ENCODE measurements around the gene ZNF398. TPM values are rescaled to one million over a fixed set of nuclear protein-coding genes. Genes with fewer than 3 reads are reported as not detected.

Gene ZNF398
- total and polyA plus RNA-seq, 2 of the 13 experiments (the other 11 are each of a cell fraction or from before 2014, with no cell fraction given): 3.0 to 8.9 TPM

DNA sequence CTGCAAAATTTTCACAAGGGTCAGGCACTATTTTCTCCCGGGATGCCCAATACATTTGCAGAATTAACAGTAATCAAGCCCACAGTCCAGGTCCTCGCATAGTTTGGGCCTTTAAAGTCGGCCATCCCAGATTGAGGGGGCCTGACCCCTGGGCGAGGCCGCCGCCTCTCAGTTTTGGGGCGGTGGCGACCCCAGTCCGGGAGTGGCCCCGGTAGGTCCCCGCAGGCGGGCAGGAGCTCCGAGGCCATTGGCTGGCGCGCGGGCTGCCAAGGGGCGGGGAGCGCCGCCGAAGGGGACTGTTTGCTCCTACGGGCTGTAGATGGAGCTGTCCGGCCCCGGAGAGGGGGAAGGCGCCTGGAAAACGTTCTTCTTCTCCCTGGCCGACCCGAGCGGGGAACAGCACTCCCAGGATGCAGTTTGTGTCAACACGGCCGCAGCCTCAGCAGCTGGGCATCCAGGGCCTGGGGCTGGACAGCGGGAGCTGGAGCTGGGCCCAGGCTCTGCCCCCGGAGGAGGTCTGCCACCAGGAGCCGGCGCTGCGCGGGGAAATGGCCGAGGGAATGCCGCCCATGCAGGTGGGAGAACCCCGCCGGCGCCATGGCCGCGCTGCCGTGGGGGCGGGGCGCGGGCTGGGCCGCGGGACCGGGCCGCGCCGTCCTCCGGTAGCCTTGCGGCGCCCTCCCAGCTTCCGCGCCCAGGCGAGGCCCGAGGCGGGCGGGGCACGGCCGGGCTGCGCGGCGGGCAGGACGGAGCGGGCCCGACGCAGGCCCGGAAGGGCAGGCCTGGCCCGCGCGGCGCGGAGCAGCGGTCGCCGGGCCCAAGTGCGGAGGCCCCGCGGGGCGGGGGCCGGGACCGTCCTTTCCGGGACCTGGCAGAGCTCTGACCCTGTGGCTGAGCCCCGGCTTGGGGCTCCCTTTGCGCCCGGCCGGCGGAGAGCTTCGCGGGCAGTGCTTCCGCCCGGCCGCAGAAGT lies 48.2 kb downstream of the ZNF398 start, which contains the start of gene ZNF282 (continued):
- TF ChIP-seq ZNF841 (CRISPR knock-in tag; IDR thresholded peaks at IDR 0.05; ENCODE audit: borderline replicate concordance) (no peak), RBFOX2 (IDR thresholded peaks at IDR 0.05; ENCODE audit: low read depth, low read length) (peak; percentile 93), ZNF121 (CRISPR knock-in tag; IDR thresholded peaks at IDR 0.05) (0 out of 2 replicates have a peak, but pooled peaks have one; percentile 9), SRSF1 (optimal IDR thresholded peaks at IDR 0.05; ENCODE audit: low read depth, low read length) (no peak), MTF1 (CRISPR knock-in tag; IDR thresholded peaks at IDR 0.05) (no peak), ZNF850 (CRISPR knock-in tag; conservative IDR thresholded peaks at IDR 0.05) (peak; percentile 71; the same call in 1 of the 2 replicates), GATAD1 (CRISPR knock-in tag; IDR thresholded peaks at IDR 0.05) (peak; percentile 92), MATR3 (CRISPR knock-in tag; IDR thresholded peaks at IDR 0.05) (no peak), THYN1 (CRISPR knock-in tag; IDR thresholded peaks at IDR 0.05; ENCODE audit: borderline replicate concordance, low read depth) (no peak), ZNF570 (CRISPR knock-in tag; IDR thresholded peaks at IDR 0.05; ENCODE audit: borderline replicate concordance) (no peak), GFI1 (CRISPR knock-in tag; IDR thresholded peaks at IDR 0.05; ENCODE audit: borderline replicate concordance) (0 out of 2 replicates have a peak, but pooled peaks have one; percentile 65), POLR2AphosphoS5 (IDR thresholded peaks at IDR 0.05; ENCODE audit: low read depth, low read length) (peak; percentile 78), GTF2F1 (IDR thresholded peaks at IDR 0.05; ENCODE audit: low read length) (no peak), NFIC (IDR thresholded peaks at IDR 0.05; ENCODE audit: low read length) (no peak), ZNF567 (CRISPR knock-in tag; IDR thresholded peaks at IDR 0.05; ENCODE audit: borderline replicate concordance) (no peak), SP5 (CRISPR knock-in tag; IDR thresholded peaks at IDR 0.05; ENCODE audit: borderline replicate concordance, low read depth) (peak; percentile 33; the same call in 1 of the 2 replicates), HMGA1 (CRISPR knock-in tag; conservative IDR thresholded peaks at IDR 0.05) (no peak)
- TF ChIP-seq, protein P1, sequence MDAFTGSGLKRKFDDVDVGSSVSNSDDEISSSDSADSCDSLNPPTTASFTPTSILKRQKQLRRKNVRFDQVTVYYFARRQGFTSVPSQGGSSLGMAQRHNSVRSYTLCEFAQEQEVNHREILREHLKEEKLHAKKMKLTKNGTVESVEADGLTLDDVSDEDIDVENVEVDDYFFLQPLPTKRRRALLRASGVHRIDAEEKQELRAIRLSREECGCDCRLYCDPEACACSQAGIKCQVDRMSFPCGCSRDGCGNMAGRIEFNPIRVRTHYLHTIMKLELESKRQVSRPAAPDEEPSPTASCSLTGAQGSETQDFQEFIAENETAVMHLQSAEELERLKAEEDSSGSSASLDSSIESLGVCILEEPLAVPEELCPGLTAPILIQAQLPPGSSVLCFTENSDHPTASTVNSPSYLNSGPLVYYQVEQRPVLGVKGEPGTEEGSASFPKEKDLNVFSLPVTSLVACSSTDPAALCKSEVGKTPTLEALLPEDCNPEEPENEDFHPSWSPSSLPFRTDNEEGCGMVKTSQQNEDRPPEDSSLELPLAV (CRISPR knock-in tag; conservative IDR thresholded peaks at IDR 0.05; ENCODE audit: low read depth): no peak
- TF ChIP-seq, protein P2, sequence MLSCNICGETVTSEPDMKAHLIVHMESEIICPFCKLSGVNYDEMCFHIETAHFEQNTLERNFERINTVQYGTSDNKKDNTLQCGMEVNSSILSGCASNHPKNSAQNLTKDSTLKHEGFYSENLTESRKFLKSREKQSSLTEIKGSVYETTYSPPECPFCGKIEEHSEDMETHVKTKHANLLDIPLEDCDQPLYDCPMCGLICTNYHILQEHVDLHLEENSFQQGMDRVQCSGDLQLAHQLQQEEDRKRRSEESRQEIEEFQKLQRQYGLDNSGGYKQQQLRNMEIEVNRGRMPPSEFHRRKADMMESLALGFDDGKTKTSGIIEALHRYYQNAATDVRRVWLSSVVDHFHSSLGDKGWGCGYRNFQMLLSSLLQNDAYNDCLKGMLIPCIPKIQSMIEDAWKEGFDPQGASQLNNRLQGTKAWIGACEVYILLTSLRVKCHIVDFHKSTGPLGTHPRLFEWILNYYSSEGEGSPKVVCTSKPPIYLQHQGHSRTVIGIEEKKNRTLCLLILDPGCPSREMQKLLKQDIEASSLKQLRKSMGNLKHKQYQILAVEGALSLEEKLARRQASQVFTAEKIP (CRISPR knock-in tag; IDR thresholded peaks at IDR 0.05; ENCODE audit: borderline replicate concordance): no peak
- TF ChIP-seq, protein P3, sequence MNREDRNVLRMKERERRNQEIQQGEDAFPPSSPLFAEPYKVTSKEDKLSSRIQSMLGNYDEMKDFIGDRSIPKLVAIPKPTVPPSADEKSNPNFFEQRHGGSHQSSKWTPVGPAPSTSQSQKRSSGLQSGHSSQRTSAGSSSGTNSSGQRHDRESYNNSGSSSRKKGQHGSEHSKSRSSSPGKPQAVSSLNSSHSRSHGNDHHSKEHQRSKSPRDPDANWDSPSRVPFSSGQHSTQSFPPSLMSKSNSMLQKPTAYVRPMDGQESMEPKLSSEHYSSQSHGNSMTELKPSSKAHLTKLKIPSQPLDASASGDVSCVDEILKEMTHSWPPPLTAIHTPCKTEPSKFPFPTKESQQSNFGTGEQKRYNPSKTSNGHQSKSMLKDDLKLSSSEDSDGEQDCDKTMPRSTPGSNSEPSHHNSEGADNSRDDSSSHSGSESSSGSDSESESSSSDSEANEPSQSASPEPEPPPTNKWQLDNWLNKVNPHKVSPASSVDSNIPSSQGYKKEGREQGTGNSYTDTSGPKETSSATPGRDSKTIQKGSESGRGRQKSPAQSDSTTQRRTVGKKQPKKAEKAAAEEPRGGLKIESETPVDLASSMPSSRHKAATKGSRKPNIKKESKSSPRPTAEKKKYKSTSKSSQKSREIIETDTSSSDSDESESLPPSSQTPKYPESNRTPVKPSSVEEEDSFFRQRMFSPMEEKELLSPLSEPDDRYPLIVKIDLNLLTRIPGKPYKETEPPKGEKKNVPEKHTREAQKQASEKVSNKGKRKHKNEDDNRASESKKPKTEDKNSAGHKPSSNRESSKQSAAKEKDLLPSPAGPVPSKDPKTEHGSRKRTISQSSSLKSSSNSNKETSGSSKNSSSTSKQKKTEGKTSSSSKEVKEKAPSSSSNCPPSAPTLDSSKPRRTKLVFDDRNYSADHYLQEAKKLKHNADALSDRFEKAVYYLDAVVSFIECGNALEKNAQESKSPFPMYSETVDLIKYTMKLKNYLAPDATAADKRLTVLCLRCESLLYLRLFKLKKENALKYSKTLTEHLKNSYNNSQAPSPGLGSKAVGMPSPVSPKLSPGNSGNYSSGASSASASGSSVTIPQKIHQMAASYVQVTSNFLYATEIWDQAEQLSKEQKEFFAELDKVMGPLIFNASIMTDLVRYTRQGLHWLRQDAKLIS (CRISPR knock-in tag; IDR thresholded peaks at IDR 0.05): no peak
- TF ChIP-seq, protein P4, sequence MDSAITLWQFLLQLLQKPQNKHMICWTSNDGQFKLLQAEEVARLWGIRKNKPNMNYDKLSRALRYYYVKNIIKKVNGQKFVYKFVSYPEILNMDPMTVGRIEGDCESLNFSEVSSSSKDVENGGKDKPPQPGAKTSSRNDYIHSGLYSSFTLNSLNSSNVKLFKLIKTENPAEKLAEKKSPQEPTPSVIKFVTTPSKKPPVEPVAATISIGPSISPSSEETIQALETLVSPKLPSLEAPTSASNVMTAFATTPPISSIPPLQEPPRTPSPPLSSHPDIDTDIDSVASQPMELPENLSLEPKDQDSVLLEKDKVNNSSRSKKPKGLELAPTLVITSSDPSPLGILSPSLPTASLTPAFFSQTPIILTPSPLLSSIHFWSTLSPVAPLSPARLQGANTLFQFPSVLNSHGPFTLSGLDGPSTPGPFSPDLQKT (CRISPR knock-in tag; IDR thresholded peaks at IDR 0.05; ENCODE audit: borderline replicate concordance): no peak
